ENCODE measurements around the gene UGT1A5. TPM values are rescaled to one million over a fixed set of nuclear protein-coding genes. Genes with fewer than 3 reads are reported as not detected.

UGT1A5 gene
- total RNA-seq, 4 donors from 2014 or later: 7.2 to 24.2 (median 15.0) TPM; not detected in 1

DNA sequence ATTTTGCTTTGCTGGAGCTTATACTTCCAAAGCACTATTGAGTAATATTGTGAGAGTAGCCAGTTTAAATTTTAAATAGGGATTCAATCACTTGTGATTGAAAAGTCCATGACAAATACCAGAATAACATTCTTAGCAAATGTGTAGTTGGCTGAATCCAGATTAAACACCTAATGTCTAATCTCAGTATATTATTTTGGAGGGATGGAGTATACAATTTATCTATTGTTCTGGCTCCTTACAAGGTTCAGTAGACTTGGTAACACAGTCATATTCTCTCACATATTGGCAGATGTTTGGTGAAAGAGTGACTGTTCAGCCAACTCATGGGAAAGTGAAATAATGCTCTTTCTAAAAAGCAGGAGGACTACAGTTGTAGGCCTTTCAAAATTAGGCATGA lies 38.8 kb upstream of the UGT1A5 start:
- Histone ChIP-seq H3K4me1 (no peaks in the 10 kb centered on the region), H3K36me3 (no peaks in the 10 kb centered on the region), H3K27me3 (no peaks in the 10 kb centered on the region), H3K4me3 (no peak overlapping the region), H3K27ac (no peak overlapping the region), H3K9me3 (no peaks in the 10 kb centered on the region)
- TF ChIP-seq, protein P1, sequence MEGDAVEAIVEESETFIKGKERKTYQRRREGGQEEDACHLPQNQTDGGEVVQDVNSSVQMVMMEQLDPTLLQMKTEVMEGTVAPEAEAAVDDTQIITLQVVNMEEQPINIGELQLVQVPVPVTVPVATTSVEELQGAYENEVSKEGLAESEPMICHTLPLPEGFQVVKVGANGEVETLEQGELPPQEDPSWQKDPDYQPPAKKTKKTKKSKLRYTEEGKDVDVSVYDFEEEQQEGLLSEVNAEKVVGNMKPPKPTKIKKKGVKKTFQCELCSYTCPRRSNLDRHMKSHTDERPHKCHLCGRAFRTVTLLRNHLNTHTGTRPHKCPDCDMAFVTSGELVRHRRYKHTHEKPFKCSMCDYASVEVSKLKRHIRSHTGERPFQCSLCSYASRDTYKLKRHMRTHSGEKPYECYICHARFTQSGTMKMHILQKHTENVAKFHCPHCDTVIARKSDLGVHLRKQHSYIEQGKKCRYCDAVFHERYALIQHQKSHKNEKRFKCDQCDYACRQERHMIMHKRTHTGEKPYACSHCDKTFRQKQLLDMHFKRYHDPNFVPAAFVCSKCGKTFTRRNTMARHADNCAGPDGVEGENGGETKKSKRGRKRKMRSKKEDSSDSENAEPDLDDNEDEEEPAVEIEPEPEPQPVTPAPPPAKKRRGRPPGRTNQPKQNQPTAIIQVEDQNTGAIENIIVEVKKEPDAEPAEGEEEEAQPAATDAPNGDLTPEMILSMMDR (IDR thresholded peaks at IDR 0.05): no peak
- TF ChIP-seq POLR2A (IDR thresholded peaks at IDR 0.05): no peak
- DNase-seq: no peak

DNA sequence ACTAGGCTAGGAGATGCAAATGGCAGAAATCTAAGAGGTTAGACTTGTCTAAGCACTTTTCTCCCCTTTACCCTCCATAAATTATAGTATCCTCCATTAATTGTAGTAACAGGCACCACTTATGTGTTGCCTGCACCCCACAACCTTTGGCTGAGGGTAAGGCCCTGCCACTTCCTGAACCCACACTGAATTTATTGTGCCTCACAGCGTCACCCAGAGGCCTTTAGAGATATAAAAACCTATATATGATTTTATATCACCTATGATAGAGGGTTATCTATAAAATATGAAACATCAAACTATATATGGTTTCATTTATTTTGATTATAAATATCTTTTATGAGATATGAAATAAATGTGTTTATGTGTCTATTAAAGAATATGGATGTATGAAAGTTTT lies 38.4 kb upstream of the UGT1A5 start:
- TF ChIP-seq, protein P1 (IDR thresholded peaks at IDR 0.05): no peak
- TF ChIP-seq POLR2A (IDR thresholded peaks at IDR 0.05): no peak
- Histone ChIP-seq H3K27ac (no peak overlapping the region), H3K4me3 (no peak overlapping the region)

DNA sequence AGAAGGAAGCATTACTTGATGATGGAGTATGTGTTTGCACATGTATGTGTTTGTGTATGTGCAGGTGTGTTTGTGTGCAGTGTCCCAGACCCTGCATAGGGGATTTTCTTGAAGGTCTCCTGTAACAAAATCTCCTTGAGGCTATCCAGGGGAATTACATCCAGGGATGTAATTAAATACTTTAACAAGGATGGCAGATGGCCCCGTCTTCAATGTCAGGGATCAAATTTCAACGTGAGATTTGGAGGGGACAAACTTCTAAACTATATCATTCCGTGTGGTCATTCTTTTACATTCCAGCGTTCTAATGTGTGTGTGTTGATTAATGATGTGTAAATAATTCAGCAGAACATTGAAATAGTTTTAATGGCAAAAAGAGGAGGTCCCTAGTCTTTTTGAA lies 37.7 kb upstream of the UGT1A5 start:
- no peaks in the 10 kb centered on the region for H3K4me1 ChIP-seq
- TF ChIP-seq, protein P1 (IDR thresholded peaks at IDR 0.05): no peak
- no peak for TF ChIP-seq POLR2A (IDR thresholded peaks at IDR 0.05)
- DNase-seq: no peak
- H3K4me3 ChIP-seq: no peak overlapping the region
- H3K27ac ChIP-seq: no peak overlapping the region
- H3K27me3 ChIP-seq: no peaks in the 10 kb centered on the region
- H3K36me3 ChIP-seq: no peaks in the 10 kb centered on the region
- H3K9me3 ChIP-seq: no peaks in the 10 kb centered on the region

More for the DNA sequence above, 38.4 kb upstream of the UGT1A5 start:
- Histone ChIP-seq H3K36me3 (no peaks in the 10 kb centered on the region), H3K9me3 (no peaks in the 10 kb centered on the region), H3K4me1 (no peaks in the 10 kb centered on the region), H3K27me3 (no peaks in the 10 kb centered on the region)
- DNase-seq: no peak

DNA sequence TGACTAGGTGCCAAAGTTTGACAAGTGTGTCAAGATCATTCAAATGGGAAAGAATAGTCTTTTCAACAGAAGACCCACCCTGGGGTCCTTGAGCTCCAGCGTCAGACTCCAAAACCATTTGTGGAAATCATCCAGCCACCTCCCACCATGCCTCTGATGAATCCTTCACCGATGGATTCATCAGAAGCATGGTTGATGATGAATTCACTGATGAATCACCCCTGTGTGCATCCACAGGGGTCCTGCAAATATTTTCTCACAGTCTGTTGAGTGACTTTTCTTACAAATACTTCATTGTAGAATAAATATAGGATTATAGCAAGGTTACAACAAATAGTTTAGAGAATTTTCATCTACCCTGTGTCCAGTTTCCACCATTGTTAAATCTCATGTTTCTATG lies 36.7 kb upstream of the UGT1A5 start:
- H3K27me3 ChIP-seq: no peaks in the 10 kb centered on the region
- TF ChIP-seq, protein P1 (IDR thresholded peaks at IDR 0.05): no peak
- no peak for TF ChIP-seq POLR2A (IDR thresholded peaks at IDR 0.05)
- H3K4me1 ChIP-seq: no peaks in the 10 kb centered on the region
- H3K4me3 ChIP-seq: no peak overlapping the region
- H3K36me3 ChIP-seq: no peaks in the 10 kb centered on the region
- no peak for DNase-seq
- H3K27ac ChIP-seq: no peak overlapping the region
- H3K9me3 ChIP-seq: no peaks in the 10 kb centered on the region

DNA sequence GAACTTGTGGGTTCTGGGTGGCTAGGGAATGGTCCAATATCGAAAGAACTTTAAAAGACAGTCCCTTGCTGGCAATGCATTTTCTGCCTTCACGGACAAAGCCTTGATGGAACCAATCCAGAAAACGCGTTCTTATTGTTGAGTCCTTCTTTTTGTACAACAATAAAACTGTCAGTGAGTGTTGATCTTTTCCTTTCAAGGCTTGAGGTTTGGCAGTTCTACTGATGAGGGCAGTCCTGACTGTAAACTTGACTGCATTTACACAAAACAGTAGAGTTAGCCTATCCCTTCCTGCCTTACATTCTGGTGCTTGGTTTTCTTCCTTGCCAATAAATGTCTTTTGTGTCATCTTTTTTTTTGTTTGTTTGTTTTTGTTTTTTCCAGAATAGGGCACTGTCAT lies 33.5 kb upstream of the UGT1A5 start:
- TF ChIP-seq, protein P1 (IDR thresholded peaks at IDR 0.05): no peak
- no peak for TF ChIP-seq POLR2A (IDR thresholded peaks at IDR 0.05)
- Histone ChIP-seq H3K4me3 (no peak overlapping the region), H3K9me3 (no peaks in the 10 kb centered on the region), H3K27ac (no peak overlapping the region), H3K36me3 (no peaks in the 10 kb centered on the region), H3K27me3 (no peaks in the 10 kb centered on the region), H3K4me1 (no peaks in the 10 kb centered on the region)
- no peak for DNase-seq
